IMR-90 (cell line): ENCODE data around the gene SLC17A5. TPM values are rescaled to one million over a fixed set of nuclear protein-coding genes. Genes with fewer than 3 reads are reported as not detected.
"Not testable (repeated sequence)": the region's sequence is repeated elsewhere in the genome, so short reads cannot be mapped to it uniquely, and the experiment has no call there.

Experiments used
- ATAC-seq: fragments of 200-7000 bp; cut with Tn5 transposase; 2 replicates; pipeline ENCODE4 v1.9.1; 2020; ENCODE audit warnings: low read depth, mild to moderate bottlenecking, moderate library complexity
- BruUV-seq: library from RNA; stranded (reverse); fragments of 400-500 nt; replicated peaks from 2 replicates; lab custom pipeline; 2021; lab: Mats Ljungman, UMichigan
- CTCF ChIA-PET: fragments of 300-600 bp; formaldehyde crosslinking; extraction: SDS; loops from one replicate; lab custom pipeline; 2021; ENCODE audit warnings: antibody characterized with exemption; lab: Yijun Ruan, JAX
- POLR2A ChIA-PET: fragments of 300-600 bp; sonication (Branson Sonifier 250); formaldehyde crosslinking; loops from one replicate; lab custom pipeline; 2022; ENCODE audit warnings: antibody characterized with exemption; ENCODE audit not compliant: unreplicated experiment; lab: Charles Lee
- DNase-seq: peaks from one replicate; pipeline ENCODE4 v3.0.0; 2013
- H2AFZ ChIP-seq: replicated peaks from 2 replicates; pipeline ENCODE3; 2013; ENCODE audit warnings: low read length, mild to moderate bottlenecking; ENCODE audit not compliant: poor library complexity
- H2AK5ac ChIP-seq: 2 replicates; pipeline ENCODE4 v1.6.1; 2013; ENCODE audit warnings: low read depth, low read length, inconsistent platforms
- H2AK9ac ChIP-seq: replicated peaks from 2 replicates; pipeline ENCODE3; 2013; ENCODE audit warnings: mild to moderate bottlenecking, low read depth, low read length, moderate library complexity; ENCODE audit not compliant: poor library complexity
- H2BK120ac ChIP-seq: 2 replicates; pipeline ENCODE4 v1.6.1; 2013; ENCODE audit warnings: low read depth, low read length, inconsistent platforms
- H2BK15ac ChIP-seq: 3 replicates; pipeline ENCODE4 v1.6.1; 2013; ENCODE audit warnings: low read depth, low read length, inconsistent platforms
- H2BK20ac ChIP-seq: 2 replicates; pipeline ENCODE4 v1.6.1; 2013; ENCODE audit warnings: low read depth, mild to moderate bottlenecking, inconsistent platforms, low read length, moderate library complexity
- H2BK5ac ChIP-seq: 2 replicates; pipeline ENCODE4 v1.6.1; 2013; ENCODE audit warnings: mild to moderate bottlenecking, low read depth, low read length, inconsistent platforms; ENCODE audit not compliant: poor library complexity, severe bottlenecking
- H3K14ac ChIP-seq: replicated peaks from 2 replicates; pipeline ENCODE4 v1.6.1; 2013; ENCODE audit warnings: low read depth, low read length, inconsistent platforms
- H3K18ac ChIP-seq: 2 replicates; pipeline ENCODE4 v1.6.1; 2013; ENCODE audit warnings: low read depth, low read length, control low read depth
- H3K23ac ChIP-seq: 2 replicates; pipeline ENCODE4 v1.6.1; 2013; ENCODE audit warnings: low read depth, low read length, inconsistent platforms
- H3K27ac ChIP-seq: 2 replicates; pipeline ENCODE4 v1.5.1; 2013; ENCODE audit warnings: mild to moderate bottlenecking, control low read depth, low read length; ENCODE audit not compliant: insufficient read depth
- H3K27me3 ChIP-seq: 2 replicates; pipeline ENCODE4 v1.6.1; 2013; ENCODE audit warnings: low read length; ENCODE audit not compliant: control insufficient read depth, insufficient read depth
- H3K36me3 ChIP-seq: 2 replicates; pipeline ENCODE4 v1.6.1; 2013; ENCODE audit warnings: low read length, mixed read lengths; ENCODE audit not compliant: control insufficient read depth, insufficient read depth
- H3K4ac ChIP-seq: 2 replicates; pipeline ENCODE4 v1.6.1; 2013; ENCODE audit warnings: low read depth, low read length, inconsistent platforms
- H3K4me1 ChIP-seq: 2 replicates; pipeline ENCODE4 v1.6.1; 2013; ENCODE audit warnings: low read length, mixed read lengths; ENCODE audit not compliant: control insufficient read depth, insufficient read depth
- H3K4me2 ChIP-seq: 2 replicates; pipeline ENCODE4 v1.6.1; 2013; ENCODE audit warnings: low read depth, mild to moderate bottlenecking, control low read depth, low read length, moderate library complexity
- H3K4me3 ChIP-seq: 2 replicates; pipeline ENCODE4 v1.5.1; 2013; ENCODE audit warnings: low read depth, mild to moderate bottlenecking, control low read depth, low read length, moderate library complexity; ENCODE audit not compliant: insufficient read depth
- H3K56ac ChIP-seq: 2 replicates; pipeline ENCODE4 v1.6.1; 2013; ENCODE audit warnings: low read length, inconsistent platforms; ENCODE audit not compliant: insufficient read depth; ENCODE audit errors: extremely low read depth
- H3K79me1 ChIP-seq, 2 experiments: 2 replicates each; pipeline ENCODE4 v1.6.1; 2013; ENCODE audit warnings: low read length in 2 of 2, inconsistent platforms in 1 of 2, low read depth in 1 of 2
- H3K9ac ChIP-seq: 2 replicates; pipeline ENCODE4 v1.6.1; 2013; ENCODE audit warnings: low read depth, low read length, control low read depth
- H3K9me1 ChIP-seq: 2 replicates; pipeline ENCODE4 v1.6.1; 2013; ENCODE audit warnings: low read length, inconsistent platforms; ENCODE audit not compliant: insufficient read depth
- H3K9me3 ChIP-seq: 2 replicates; pipeline ENCODE4 v1.6.1; 2013; ENCODE audit warnings: low read length; ENCODE audit not compliant: control insufficient read depth, insufficient read depth
- H4K20me1 ChIP-seq: 2 replicates; pipeline ENCODE4 v1.6.1; 2013; ENCODE audit warnings: low read length, inconsistent platforms; ENCODE audit not compliant: insufficient read depth
- H4K5ac ChIP-seq: 2 replicates; pipeline ENCODE4 v1.6.1; 2013; ENCODE audit warnings: mild to moderate bottlenecking, low read depth, low read length, control low read depth
- H4K8ac ChIP-seq, 2 experiments: 2 replicates each; pipeline ENCODE4 v1.6.1; 2013; ENCODE audit warnings: low read depth in 2 of 2, low read length in 2 of 2, control low read depth in 1 of 2, inconsistent platforms in 1 of 2
- H4K91ac ChIP-seq: 2 replicates; pipeline ENCODE4 v1.6.1; 2013; ENCODE audit warnings: low read depth, low read length, inconsistent platforms; ENCODE audit not compliant: insufficient read depth
- WGBS, 2 experiments: methylation state at CpG; one replicate each; pipeline versions ENCODE4 v1.1.5 to v1.1.7; 2013; ENCODE audit warnings: missing lambda C conversion rate in 2 of 2; ENCODE audit not compliant: insufficient read length in 1 of 2; ENCODE audit errors: extremely low coverage in 2 of 2; 5-methylcytosine and 5-hydroxymethylcytosine counted together
- dilution Hi-C: fragments of 300-500 bp; cut with HindIII; formaldehyde crosslinking; loops from one replicate; pipeline ENCODE4 v1.14.3; 2018; ENCODE audit warnings: low sequenced_read_pairs; ENCODE audit not compliant: unreplicated experiment
- in situ Hi-C: fragments of 300-500 bp; cut with MboI; formaldehyde crosslinking; loops from 3 replicates; pipeline ENCODE4 v1.14.3; 2019; ENCODE audit warnings: low sequenced_read_pairs, inconsistent platforms, mixed read lengths
- intact Hi-C: fragments of 100-400 bp; cut with micrococcal nuclease; formaldehyde crosslinking; loops from 2 replicates; pipeline ENCODE4 v1.10.0; 2022
- polyA plus RNA-seq, 3 experiments: library from polyadenylated mRNA; depleted of rRNA; stranded (reverse); fragments of >200 nt; gene quantifications; 2 replicates each; pipeline ENCODE4 v1.2.3, GENCODE V29; 2012; ENCODE audit warnings: low replicate concordance in 1 of 3
- total RNA-seq: library from RNA; depleted of rRNA; stranded (reverse); fragments of >200 nt; gene quantifications from 2 replicates; pipeline ENCODE4 v1.2.3, GENCODE V29; 2012

The SLC17A5 gene
- total and polyA plus RNA-seq, 2 of the 4 experiments (the other 2 are of a cell fraction): 20.8 to 27.2 TPM

GRCh38 chr6:73559399-73559794, 94.4 kb downstream of the SLC17A5 start:
- H4K20me1 ChIP-seq, H3K18ac ChIP-seq, dilution Hi-C loops, H3K4me3 ChIP-seq, H2AFZ ChIP-seq, H3K9me3 ChIP-seq, in situ Hi-C loops, BruUV-seq, ATAC-seq, H3K4me1 ChIP-seq, H3K36me3 ChIP-seq, H3K9ac ChIP-seq, H3K27ac ChIP-seq, H4K5ac ChIP-seq, H2BK20ac ChIP-seq, H2BK5ac ChIP-seq, intact Hi-C loops, H2BK15ac ChIP-seq, H3K4ac ChIP-seq, H2BK120ac ChIP-seq, H3K79me1 ChIP-seq, DNase-seq, H3K23ac ChIP-seq, H3K56ac ChIP-seq, H3K9me1 ChIP-seq, H2AK5ac ChIP-seq, H4K91ac ChIP-seq, H3K14ac ChIP-seq, H3K27me3 ChIP-seq, H2AK9ac ChIP-seq, POLR2A ChIA-PET, H4K8ac ChIP-seq, H3K4me2 ChIP-seq: not testable (repeated sequence)
- WGBS, 2 experiments: 90% methylated on average over 2 of the region's 12 CpGs; no CpG with 5 or more reads in 1 of the 2 experiments
- CTCF ChIA-PET: interaction anchor here (0.6 to 1.5 kb wide), 2 partner anchors 11 to 130 kb away, joined by 3 read pairs; no protein-coding TSS in a partner anchor
